HG03045 (cell line): ENCODE results near the gene PRMT3.
"Not testable (repeated sequence)": the region's sequence is repeated elsewhere in the genome, so short reads cannot be mapped to it uniquely, and the experiment has no call there.

Source experiments
- ATAC-seq: cut with Tn5 transposase; IDR thresholded peaks from one replicate; pipeline ENCODE4 v1.9.1; 2021; ENCODE audit warnings: mild to moderate bottlenecking, moderate library complexity; ENCODE audit not compliant: unreplicated experiment

The PRMT3 gene

GRCh38 chr11:20387261-20388095 is at the start of gene PRMT3:
TSS of gene PRMT3 (plus strand) at chr11:20387716. CDS start at chr11:20387747, 31 bp downstream.
- ATAC-seq: peak; percentile 84

GRCh38 chr11:20342347-20343141 is 45.0 kb upstream of the PRMT3 start:
- ATAC-seq: no peak

GRCh38 chr11:20351136-20351535 is 36.4 kb upstream of the PRMT3 start:
- no peak for ATAC-seq

- no peak for ATAC-seq
Observed at GRCh38 chr11:20351751-20352262, 35.7 kb upstream of the PRMT3 start.

- peak; percentile 64 for ATAC-seq
Observed at GRCh38 chr11:20353829-20354434, 33.6 kb upstream of the PRMT3 start.

- ATAC-seq: peak; percentile 77
Observed at GRCh38 chr11:20355221-20356219, 32.0 kb upstream of the PRMT3 start.

GRCh38 chr11:20357150-20357549 is 30.4 kb upstream of the PRMT3 start:
- ATAC-seq: no peak

GRCh38 chr11:20360650-20361049 is 26.9 kb upstream of the PRMT3 start:
- no peak for ATAC-seq

- no peak for ATAC-seq
Observed at GRCh38 chr11:20362481-20362880, 25.0 kb upstream of the PRMT3 start.

- no peak for ATAC-seq
Observed at GRCh38 chr11:20363149-20363499, 24.4 kb upstream of the PRMT3 start.

- peak; percentile 98 for ATAC-seq
Observed at GRCh38 chr11:20363500-20364340, 23.8 kb upstream of the PRMT3 start, which contains the start of gene HTATIP2. TSS of gene HTATIP2 (plus strand) at chr11:20363714. CDS start at chr11:20364238, 524 bp downstream.

GRCh38 chr11:20364341-20364792 is 23.1 kb upstream of the PRMT3 start:
- ATAC-seq: no peak

GRCh38 chr11:20365465-20365864 is 22.1 kb upstream of the PRMT3 start:
- ATAC-seq: not testable (repeated sequence)

- ATAC-seq: no peak
Observed at GRCh38 chr11:20367313-20367948, 20.1 kb upstream of the PRMT3 start.

GRCh38 chr11:20368438-20368837 is 19.1 kb upstream of the PRMT3 start:
- ATAC-seq: no peak

- ATAC-seq: no peak
Observed at GRCh38 chr11:20369826-20370225, 17.7 kb upstream of the PRMT3 start.

GRCh38 chr11:20372081-20372626 is 15.4 kb upstream of the PRMT3 start:
- ATAC-seq: no peak

- no peak for ATAC-seq
Observed at GRCh38 chr11:20373147-20373546, 14.4 kb upstream of the PRMT3 start.
